ENCODE results near the gene WDR18.
A peak's percentile ranks its signal among the peaks of the same experiment; 100 is the strongest.
"Not testable (repeated sequence)": the region's sequence is repeated elsewhere in the genome, so short reads cannot be mapped to it uniquely, and the experiment has no call there.

The WDR18 gene

GRCh38 chr19:1023883-1024188 lies 39.7 kb downstream of the WDR18 start:
- DNase-seq = not testable (repeated sequence)

- not testable (repeated sequence) for DNase-seq
Measured at GRCh38 chr19:1025080-1025479, 40.9 kb downstream of the WDR18 start.

- peak in 3 of 4 experiments; percentile 27 to 40 (median 30) for DNase-seq
Measured at GRCh38 chr19:1025960-1026782, 42.0 kb downstream of the WDR18 start, which contains the start of gene CNN2. Gene CNN2, plus strand, starts transcription at chr19:1026608. Its CDS starts 54 bp downstream, at chr19:1026662.

GRCh38 chr19:1026783-1027649 lies 42.9 kb downstream of the WDR18 start:
- DNase-seq = no peak

GRCh38 chr19:1027650-1028061 lies 43.5 kb downstream of the WDR18 start:
- DNase-seq = no peak

GRCh38 chr19:1028062-1028926 lies 44.1 kb downstream of the WDR18 start:
- DNase-seq = peak in 3 of 4 experiments; percentile 32 to 74 (median 64)

- no peak for DNase-seq
Measured at GRCh38 chr19:1032264-1032867, 48.2 kb downstream of the WDR18 start.

- DNase-seq = no peak
Measured at GRCh38 chr19:1035998-1036621, 52.0 kb downstream of the WDR18 start.

- no peak for DNase-seq
Measured at GRCh38 chr19:1037621-1038064, 53.5 kb downstream of the WDR18 start.

GRCh38 chr19:1038978-1039645 lies 55.0 kb downstream of the WDR18 start:
- no peak for DNase-seq

- DNase-seq = peak; percentile 95 to 99 (median 97)
Measured at GRCh38 chr19:1039646-1040475, 55.7 kb downstream of the WDR18 start, which contains the start of gene ABCA7. Gene ABCA7, plus strand, starts transcription at chr19:1040107. Its CDS starts 1,255 bp downstream, at chr19:1041362.

GRCh38 chr19:1040476-1041271 lies 56.5 kb downstream of the WDR18 start:
- peak; percentile 68 to 82 (median 74) for DNase-seq

- DNase-seq = no peak
Measured at GRCh38 chr19:1041272-1041834, 57.2 kb downstream of the WDR18 start.

- no peak for DNase-seq
Measured at GRCh38 chr19:1041835-1042685, 57.9 kb downstream of the WDR18 start.

GRCh38 chr19:1042689-1043511 lies 58.8 kb downstream of the WDR18 start:
- DNase-seq = no peak
